CD4-positive, alpha-beta T cell (primary cell): ENCODE data around the gene NLGN1. TPM values are rescaled to one million over a fixed set of nuclear protein-coding genes. Genes with fewer than 3 reads are reported as not detected.

ENCODE experiments used
- ATAC-seq: fragments of 200-7000 bp; cut with Tn5 transposase; one replicate; pipeline ENCODE4 v1.10.0; 2022; ENCODE audit warnings: mild to moderate bottlenecking; ENCODE audit not compliant: poor library complexity
- CTCF ChIA-PET: fragments of 350-600 bp; sonication (Branson Sonifier 250); formaldehyde crosslinking; loops from one replicate; lab custom pipeline; 2021; ENCODE audit warnings: antibody characterized with exemption, inconsistent platforms; lab: Charles Lee
- POLR2A ChIA-PET: fragments of 350-600 bp; sonication (Branson Sonifier 250); formaldehyde crosslinking; loops from one replicate; lab custom pipeline; 2021; ENCODE audit warnings: antibody characterized with exemption, inconsistent platforms; lab: Charles Lee
- DNase-seq, 14 experiments: peaks; one replicate each; pipeline ENCODE4 v3.0.0-alpha.2; 2013 to 2020; ENCODE audit warnings: mixed read lengths in 2 of 14
- H3K27ac ChIP-seq, 2 donors: one replicate each; pipeline versions ENCODE4 v1.5.1 to v1.7.0; 2013; ENCODE audit warnings: low read length in 2 of 2, low read depth in 1 of 2, mild to moderate bottlenecking in 1 of 2
- H3K27me3 ChIP-seq, 2 experiments: 1 replicate in 1 of 2; 2 replicates in 1 of 2; pipeline versions ENCODE4 v1.6.1 to v1.7.0; 2013; ENCODE audit warnings: low read length in 2 of 2, control low read depth in 1 of 2, mild to moderate bottlenecking in 1 of 2, moderate library complexity in 1 of 2; ENCODE audit not compliant: insufficient read depth in 2 of 2, control insufficient read depth in 1 of 2
- H3K36me3 ChIP-seq: one replicate; pipeline ENCODE4 v1.6.1; 2013; ENCODE audit warnings: low read length, control low read depth; ENCODE audit not compliant: insufficient read depth
- H3K4me1 ChIP-seq: one replicate; pipeline ENCODE4 v1.6.1; 2013; ENCODE audit warnings: low read length, control low read depth; ENCODE audit not compliant: insufficient read depth
- H3K4me3 ChIP-seq: one replicate; pipeline ENCODE4 v1.5.1; 2013; ENCODE audit warnings: mild to moderate bottlenecking, low read length, moderate library complexity
- H3K9me3 ChIP-seq, 2 experiments: 1 replicate in 1 of 2; 2 replicates in 1 of 2; pipeline versions ENCODE4 v1.6.1 to v1.7.0; 2013; ENCODE audit warnings: low read length in 2 of 2, mild to moderate bottlenecking in 2 of 2, control low read depth in 1 of 2, moderate library complexity in 1 of 2; ENCODE audit not compliant: control insufficient read depth in 1 of 2, insufficient read depth in 1 of 2
- H3K27ac Mint-ChIP-seq: one replicate; pipeline ENCODE4 v1.8.0; 2020; ENCODE audit warnings: mixed read lengths
- H3K27me3 Mint-ChIP-seq: one replicate; pipeline ENCODE4 v1.8.0; 2021; ENCODE audit warnings: mixed read lengths
- H3K36me3 Mint-ChIP-seq: one replicate; pipeline ENCODE4 v1.8.0; 2021; ENCODE audit warnings: low read depth, mixed read lengths
- H3K4me1 Mint-ChIP-seq: one replicate; pipeline ENCODE4 v1.8.0; 2021; ENCODE audit warnings: low read depth, mixed read lengths
- H3K4me3 Mint-ChIP-seq: one replicate; pipeline ENCODE4 v1.8.0; 2020; ENCODE audit warnings: mild to moderate bottlenecking, mixed read lengths
- H3K9me3 Mint-ChIP-seq: one replicate; pipeline ENCODE4 v1.8.0; 2020; ENCODE audit warnings: mixed read lengths
- CTCF ChIP-seq: fragments of 200-600 bp; IDR thresholded peaks from one replicate; pipeline ENCODE4 v1.8.0; 2022; ENCODE audit warnings: antibody characterized with exemption, mild to moderate bottlenecking
- intact Hi-C, 2 experiments: fragments of 100-400 bp; cut with DNase I in 1 of 2; cut with micrococcal nuclease in 1 of 2; formaldehyde crosslinking; loops; one replicate each; pipeline versions ENCODE4 v1.15.1 to v1.9.0; 2023 to 2025; cut with DNase I, micrococcal nuclease
- total RNA-seq, 174 experiments: library from RNA in 2 of 174; stranded (reverse) in 2 of 174; gene quantifications; one replicate each; pipeline ENCODE4 v1.2.3 and lab custom pipeline; 2021 to 2026

Gene NLGN1
- total RNA-seq, 2 experiments from 2014 or later = not detected

DNA sequence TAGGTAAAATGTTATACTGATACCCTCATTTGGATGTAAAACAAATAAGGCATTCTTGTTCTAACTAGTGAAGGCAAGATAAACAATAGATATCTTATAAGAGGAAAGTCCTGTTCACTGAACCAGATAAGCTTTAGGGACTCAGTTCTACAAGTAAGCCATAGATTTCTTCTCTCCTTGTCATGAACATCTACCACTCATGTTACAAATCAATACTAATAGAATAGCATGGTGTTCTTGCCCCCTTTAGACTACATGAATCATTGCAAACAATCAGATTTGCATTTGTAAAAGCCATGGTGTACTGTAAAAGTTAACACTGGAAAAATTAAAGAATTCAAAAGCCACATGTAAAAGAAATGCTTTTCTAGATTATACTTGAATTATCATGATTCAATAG is 500.1 kb downstream of the NLGN1 start:
- H3K36me3 ChIP-seq = no peaks in the 10 kb centered on the region
- ChIA-PET POLR2A (no interaction called here), CTCF (no interaction called here)
- Mint-ChIP-seq H3K27ac (no peak overlapping the region), H3K4me1 (no peaks in the 10 kb centered on the region), H3K27me3 (no peaks in the 10 kb centered on the region), H3K4me3 (no peak overlapping the region), H3K36me3 (no peaks in the 10 kb centered on the region), H3K9me3 (peaks cover 6% of the 10 kb centered on the region)
- H3K9me3 ChIP-seq = peaks cover 0 to 7% of the 10 kb centered on the region in 2 experiments
- H3K27me3 ChIP-seq = no peaks in the 10 kb centered on the region
- no peak overlapping the region for H3K27ac ChIP-seq
- intact Hi-C loops = no loop called here
- H3K4me1 ChIP-seq = no peaks in the 10 kb centered on the region
- TF ChIP-seq CTCF = no peak
- ATAC-seq (no peak), DNase-seq (no peak)
- no peak overlapping the region for H3K4me3 ChIP-seq

DNA sequence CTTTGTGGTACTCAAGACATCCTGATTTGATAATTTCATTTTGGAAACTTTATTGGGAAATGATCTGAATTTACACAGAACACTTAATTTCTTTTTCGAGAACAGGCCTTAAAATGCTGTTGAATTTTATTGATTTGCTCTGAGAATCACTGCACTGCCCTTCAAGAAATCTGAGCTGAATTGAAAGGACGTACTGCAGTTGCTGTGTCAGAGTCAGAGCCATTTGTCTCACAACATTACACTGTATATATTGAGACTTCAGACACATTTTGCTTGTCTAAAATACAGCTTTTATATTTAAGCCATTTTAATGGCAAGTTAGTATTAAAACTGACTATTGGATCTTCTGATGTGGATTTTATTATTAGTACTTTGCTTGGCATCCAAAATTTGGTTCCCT is 504.1 kb downstream of the NLGN1 start:
- POLR2A ChIA-PET = no interaction called here
- no peaks in the 10 kb centered on the region for H3K9me3 ChIP-seq
- Mint-ChIP-seq H3K4me3 (no peak overlapping the region), H3K36me3 (no peaks in the 10 kb centered on the region), H3K27ac (no peak overlapping the region), H3K4me1 (no peaks in the 10 kb centered on the region), H3K27me3 (no peaks in the 10 kb centered on the region), H3K9me3 (peaks cover 6% of the 10 kb centered on the region)
- H3K27me3 ChIP-seq = no peaks in the 10 kb centered on the region
- CTCF ChIA-PET = no interaction called here
- no peak overlapping the region for H3K4me3 ChIP-seq
- no peaks in the 10 kb centered on the region for H3K36me3 ChIP-seq
- H3K27ac ChIP-seq = no peak overlapping the region
- no peak for DNase-seq
- intact Hi-C loops = no loop called here
- TF ChIP-seq CTCF = no peak
- H3K4me1 ChIP-seq = no peaks in the 10 kb centered on the region
- no peak for ATAC-seq

- ATAC-seq (no peak), DNase-seq (no peak)
- Mint-ChIP-seq H3K4me1 (no peaks in the 10 kb centered on the region), H3K27me3 (no peaks in the 10 kb centered on the region), H3K36me3 (no peaks in the 10 kb centered on the region), H3K27ac (no peak overlapping the region), H3K4me3 (no peak overlapping the region), H3K9me3 (peaks cover 6% of the 10 kb centered on the region)
- no peak overlapping the region for H3K27ac ChIP-seq
- TF ChIP-seq CTCF = no peak
- H3K4me3 ChIP-seq = no peak overlapping the region
- POLR2A ChIA-PET = no interaction called here
- intact Hi-C loops = no loop called here
- no peaks in the 10 kb centered on the region for H3K36me3 ChIP-seq
- no peaks in the 10 kb centered on the region for H3K27me3 ChIP-seq
- CTCF ChIA-PET = no interaction called here
- H3K9me3 ChIP-seq = no peaks in the 10 kb centered on the region
- H3K4me1 ChIP-seq = no peaks in the 10 kb centered on the region
Measured at GRCh38 chr3:173902401-173902800, 504.9 kb downstream of the NLGN1 start.
